Loucy (cell line): ENCODE measurements around the gene RPL7L1.
"Not testable (repeated sequence)": the region's sequence is repeated elsewhere in the genome, so short reads cannot be mapped to it uniquely, and the experiment has no call there.

Experiments
- EZH2phosphoT487 ChIP-seq: fragments of 200-600 bp; IDR thresholded peaks from 2 replicates; pipeline ENCODE4 v1.6.1; 2018; ENCODE audit warnings: antibody characterized with exemption, mild to moderate bottlenecking, moderate library complexity, borderline replicate concordance
- TF ChIP-seq, protein P1 (sequence below): fragments of 200-600 bp; sonication (generic); conservative IDR thresholded peaks from 2 replicates; pipeline ENCODE4 v1.5.1; 2014; ENCODE audit warnings: mild to moderate bottlenecking, antibody characterized with exemption, low read length

DNA sequence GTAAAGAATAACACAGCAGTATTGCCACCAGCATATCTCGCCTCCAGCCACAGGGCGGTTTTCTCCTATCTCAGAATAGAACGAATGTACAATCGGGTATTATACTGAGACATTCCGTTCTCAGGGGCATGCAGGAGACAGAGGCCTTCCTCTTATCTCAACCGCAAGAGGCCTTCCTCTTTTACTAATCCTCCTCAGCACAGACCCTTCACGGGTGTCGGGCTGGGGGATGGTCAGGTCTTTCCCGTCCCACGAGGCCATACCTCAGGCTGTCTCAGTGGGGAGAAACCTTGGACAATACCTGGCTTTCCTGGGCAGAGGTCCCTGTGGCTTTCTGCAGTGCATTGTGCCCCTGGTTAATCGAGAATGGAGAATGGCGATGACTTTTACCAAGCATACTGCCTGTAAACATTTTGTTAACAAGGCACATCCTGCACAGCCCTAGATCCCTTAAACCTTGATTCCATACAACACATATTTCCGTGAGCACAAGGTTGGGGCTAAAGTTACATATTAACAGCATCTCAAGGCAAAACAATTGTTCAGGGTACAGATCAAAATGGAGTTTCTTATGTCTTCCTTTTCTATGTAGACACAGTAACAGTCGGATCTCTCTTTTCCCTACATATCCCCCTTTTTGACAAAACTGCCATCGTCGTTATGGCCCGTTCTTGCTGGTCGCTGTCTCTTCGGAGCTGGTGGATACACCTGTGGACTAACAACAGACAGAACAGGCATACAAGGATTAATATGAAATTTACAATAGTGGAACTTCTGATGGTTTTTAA lies 14.8 kb downstream of the RPL7L1 start:
- TF ChIP-seq, protein P1, sequence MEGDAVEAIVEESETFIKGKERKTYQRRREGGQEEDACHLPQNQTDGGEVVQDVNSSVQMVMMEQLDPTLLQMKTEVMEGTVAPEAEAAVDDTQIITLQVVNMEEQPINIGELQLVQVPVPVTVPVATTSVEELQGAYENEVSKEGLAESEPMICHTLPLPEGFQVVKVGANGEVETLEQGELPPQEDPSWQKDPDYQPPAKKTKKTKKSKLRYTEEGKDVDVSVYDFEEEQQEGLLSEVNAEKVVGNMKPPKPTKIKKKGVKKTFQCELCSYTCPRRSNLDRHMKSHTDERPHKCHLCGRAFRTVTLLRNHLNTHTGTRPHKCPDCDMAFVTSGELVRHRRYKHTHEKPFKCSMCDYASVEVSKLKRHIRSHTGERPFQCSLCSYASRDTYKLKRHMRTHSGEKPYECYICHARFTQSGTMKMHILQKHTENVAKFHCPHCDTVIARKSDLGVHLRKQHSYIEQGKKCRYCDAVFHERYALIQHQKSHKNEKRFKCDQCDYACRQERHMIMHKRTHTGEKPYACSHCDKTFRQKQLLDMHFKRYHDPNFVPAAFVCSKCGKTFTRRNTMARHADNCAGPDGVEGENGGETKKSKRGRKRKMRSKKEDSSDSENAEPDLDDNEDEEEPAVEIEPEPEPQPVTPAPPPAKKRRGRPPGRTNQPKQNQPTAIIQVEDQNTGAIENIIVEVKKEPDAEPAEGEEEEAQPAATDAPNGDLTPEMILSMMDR: not testable (repeated sequence)
- TF ChIP-seq EZH2phosphoT487: not testable (repeated sequence)
